Ovary (tissue), 9 donors: ENCODE data around the gene CERS6. TPM values are rescaled to one million over a fixed set of nuclear protein-coding genes. Genes with fewer than 3 reads are reported as not detected.
A peak's percentile ranks its signal among the peaks of the same experiment; 100 is the strongest.

Experiments
- DNase-seq, 5 donors: peaks; one replicate each; pipeline ENCODE4 v3.0.0-alpha.2; 2019 to 2020
- H3K27ac ChIP-seq, 2 donors: fragments of 200-600 bp; one replicate each; pipeline versions ENCODE4 v1.5.1 to v1.8.0; 2019 to 2022
- H3K27me3 ChIP-seq: fragments of 200-600 bp; one replicate; pipeline ENCODE4 v1.8.0; 2022
- H3K36me3 ChIP-seq: fragments of 200-600 bp; sonication (generic); one replicate; pipeline ENCODE4 v1.5.1; 2019
- H3K4me1 ChIP-seq: one replicate; pipeline ENCODE4 v1.8.1; 2013; ENCODE audit warnings: mild to moderate bottlenecking, moderate library complexity; ENCODE audit not compliant: insufficient read depth
- H3K4me3 ChIP-seq: fragments of 200-600 bp; sonication (generic); one replicate; pipeline ENCODE4 v1.5.1; 2017
- H3K9me3 ChIP-seq, 2 donors: fragments of 200-600 bp in 1 of 2; sonication (generic) in 1 of 2; one replicate each; pipeline versions ENCODE4 v1.5.1 to v1.8.1; 2013 to 2019; ENCODE audit warnings: mild to moderate bottlenecking in 1 of 2, moderate library complexity in 1 of 2
- EP300 ChIP-seq: sonication (generic); formaldehyde crosslinking; IDR thresholded peaks from one replicate; pipeline ENCODE4 v1.6.1; 2017; ENCODE audit warnings: antibody characterized with exemption
- POLR2A ChIP-seq: fragments of 450-650 bp; IDR thresholded peaks from one replicate; pipeline ENCODE4 v1.6.1; 2017; ENCODE audit warnings: antibody characterized with exemption, mild to moderate bottlenecking, moderate library complexity
- WGBS, 3 donors: extraction: QIAGEN DNeasy Blood & Tissue Kit in 1 of 3; methylation state at CpG; one replicate each; pipeline versions ENCODE4 v1.1.5 to v1.1.7; 2013 to 2017; 5-methylcytosine and 5-hydroxymethylcytosine counted together
- intact Hi-C, 4 donors: fragments of 100-400 bp; cut with DNase I; formaldehyde crosslinking; loops; one replicate each; pipeline versions ENCODE4 v1.11.0 to v1.15.1; 2022 to 2023
- polyA plus RNA-seq, 2 donors: library from polyadenylated mRNA; stranded (reverse); fragments of 200-250 nt in 1 of 2; fragments of 350-450 nt in 1 of 2; fragmentation: Illumina TruSeq in 1 of 2; extraction: RNeasy Lipid Tissue Mini Kit (QIAGEN cat#74804) in 1 of 2; gene quantifications; one replicate each; pipeline ENCODE4 v1.2.3, GENCODE V29; 2013 to 2014
- total RNA-seq, 7 donors: library from RNA; depleted of rRNA in 2 of 7; stranded (reverse); fragments of >200 nt in 2 of 7; fragmentation: NEBNext Ultra II Directional in 3 of 7; extraction: Animal tissue kit (Norgen Biotek cat#: 25700) in 3 of 7; gene quantifications; one replicate each; pipeline versions ENCODE4 v1.1.0 to v1.2.4, GENCODE V29; 2016 to 2023
- TF ChIP-seq, protein P1 (sequence below), 3 donors: fragments of 450-650 bp in 2 of 3; fragments of 200-600 bp in 1 of 3; IDR thresholded peaks; one replicate each; pipeline versions ENCODE4 v1.5.1 to v1.8.0; 2016 to 2022; ENCODE audit warnings: antibody characterized with exemption in 3 of 3, mild to moderate bottlenecking in 1 of 3
- donor health status: DM: no; HTN: no; CAD: no; lungs with moderate emphysema.
- donor health status: DM: no; HTN: no; CAD: no.
- donor health status: Bipolar disorder and iron deficiency.
- donor health status: DM: yes; HTN: yes; CAD: no.
- donor health status: DM: no; HTN: no; CAD: no.
- donor health status: DM: yes; HTN: yes; CAD: no.

Gene CERS6
- total and polyA plus RNA-seq, 9 donors = 11.5 to 30.8 (median 24.9) TPM

DNA sequence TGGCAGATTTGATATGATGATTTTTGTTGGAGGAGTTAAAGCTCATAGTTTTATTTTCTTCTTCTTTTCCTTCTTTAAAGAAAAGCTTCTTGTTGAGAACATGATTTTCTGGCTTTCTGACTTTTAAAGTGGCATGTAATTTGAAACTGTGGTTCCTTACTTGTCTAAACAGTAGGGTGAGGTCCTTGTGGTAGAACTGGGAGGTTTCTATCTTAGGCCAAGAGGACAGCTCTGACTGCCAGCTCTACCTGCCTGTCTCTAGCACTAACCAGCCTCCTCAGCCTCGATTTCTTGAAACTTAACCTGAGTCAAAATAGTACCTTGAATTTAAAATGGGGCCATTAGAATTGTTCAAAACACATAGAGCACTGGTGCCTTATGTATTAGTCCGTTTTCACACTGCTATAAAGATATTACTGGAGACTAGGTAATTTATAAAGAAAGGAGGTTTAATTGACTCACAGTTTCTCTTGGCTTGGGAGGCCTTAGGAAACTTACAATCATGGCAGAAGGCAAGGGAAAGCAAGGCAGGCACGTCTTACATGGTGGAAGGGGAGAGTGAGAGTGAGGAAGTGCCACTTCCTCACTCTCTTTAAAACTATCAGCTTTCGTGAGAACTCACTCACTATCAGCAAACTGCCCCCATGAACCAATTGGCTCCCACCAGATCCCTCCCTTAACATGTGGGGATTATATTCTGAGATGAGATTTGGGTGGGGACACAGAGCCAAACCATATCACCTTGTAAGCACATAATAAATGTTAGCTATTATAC is 119.0 kb downstream of the CERS6 start:
- H3K4me3 ChIP-seq = no peak overlapping the region
- no peaks in the 10 kb centered on the region for H3K27me3 ChIP-seq
- no peak overlapping the region for H3K27ac ChIP-seq
- WGBS, 3 donors = 90 to 95% (median 92%) methylated on average over 4 of the region's 4 CpGs
- peaks cover 10% of the 10 kb centered on the region for H3K4me1 ChIP-seq
- TF ChIP-seq, protein P1, sequence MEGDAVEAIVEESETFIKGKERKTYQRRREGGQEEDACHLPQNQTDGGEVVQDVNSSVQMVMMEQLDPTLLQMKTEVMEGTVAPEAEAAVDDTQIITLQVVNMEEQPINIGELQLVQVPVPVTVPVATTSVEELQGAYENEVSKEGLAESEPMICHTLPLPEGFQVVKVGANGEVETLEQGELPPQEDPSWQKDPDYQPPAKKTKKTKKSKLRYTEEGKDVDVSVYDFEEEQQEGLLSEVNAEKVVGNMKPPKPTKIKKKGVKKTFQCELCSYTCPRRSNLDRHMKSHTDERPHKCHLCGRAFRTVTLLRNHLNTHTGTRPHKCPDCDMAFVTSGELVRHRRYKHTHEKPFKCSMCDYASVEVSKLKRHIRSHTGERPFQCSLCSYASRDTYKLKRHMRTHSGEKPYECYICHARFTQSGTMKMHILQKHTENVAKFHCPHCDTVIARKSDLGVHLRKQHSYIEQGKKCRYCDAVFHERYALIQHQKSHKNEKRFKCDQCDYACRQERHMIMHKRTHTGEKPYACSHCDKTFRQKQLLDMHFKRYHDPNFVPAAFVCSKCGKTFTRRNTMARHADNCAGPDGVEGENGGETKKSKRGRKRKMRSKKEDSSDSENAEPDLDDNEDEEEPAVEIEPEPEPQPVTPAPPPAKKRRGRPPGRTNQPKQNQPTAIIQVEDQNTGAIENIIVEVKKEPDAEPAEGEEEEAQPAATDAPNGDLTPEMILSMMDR (IDR thresholded peaks at IDR 0.05) = no peak
- no peak for TF ChIP-seq EP300
- no peak for TF ChIP-seq POLR2A
- no peak for DNase-seq
- H3K9me3 ChIP-seq = no peaks in the 10 kb centered on the region
- intact Hi-C loops = no loop called here
- H3K36me3 ChIP-seq = no peaks in the 10 kb centered on the region

DNA sequence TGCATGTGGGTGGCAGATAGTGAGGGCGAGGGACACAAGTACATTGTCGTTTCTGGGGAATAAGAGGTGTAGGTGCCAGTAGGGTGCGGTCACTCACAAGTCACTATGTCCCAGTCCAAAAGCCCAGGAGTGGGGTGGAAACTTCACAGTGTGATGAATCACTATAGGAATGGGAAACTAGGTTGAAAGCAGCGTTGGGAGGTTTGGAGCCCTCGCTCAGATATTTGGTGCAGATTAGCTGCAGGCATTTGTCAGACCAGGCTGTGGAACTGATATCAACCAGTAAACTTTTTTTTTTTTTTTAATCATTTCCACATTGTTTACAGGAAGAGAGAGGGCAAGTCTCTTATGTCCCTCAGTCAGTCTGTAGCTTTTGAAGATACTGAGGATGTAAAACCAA is 121.8 kb downstream of the CERS6 start:
- Histone ChIP-seq H3K4me3 (no peak overlapping the region), H3K36me3 (no peaks in the 10 kb centered on the region), H3K27me3 (no peaks in the 10 kb centered on the region), H3K27ac (no peak overlapping the region), H3K4me1 (peaks cover 11% of the 10 kb centered on the region), H3K9me3 (no peaks in the 10 kb centered on the region)
- intact Hi-C loops = no loop called here
- TF ChIP-seq EP300 = no peak
- TF ChIP-seq POLR2A = no peak
- TF ChIP-seq, protein P1 (IDR thresholded peaks at IDR 0.05) = no peak
- DNase-seq = no peak
- 84 to 88% (median 86%) methylated on average over 5 of the region's 5 CpGs for WGBS, 3 donors

DNA sequence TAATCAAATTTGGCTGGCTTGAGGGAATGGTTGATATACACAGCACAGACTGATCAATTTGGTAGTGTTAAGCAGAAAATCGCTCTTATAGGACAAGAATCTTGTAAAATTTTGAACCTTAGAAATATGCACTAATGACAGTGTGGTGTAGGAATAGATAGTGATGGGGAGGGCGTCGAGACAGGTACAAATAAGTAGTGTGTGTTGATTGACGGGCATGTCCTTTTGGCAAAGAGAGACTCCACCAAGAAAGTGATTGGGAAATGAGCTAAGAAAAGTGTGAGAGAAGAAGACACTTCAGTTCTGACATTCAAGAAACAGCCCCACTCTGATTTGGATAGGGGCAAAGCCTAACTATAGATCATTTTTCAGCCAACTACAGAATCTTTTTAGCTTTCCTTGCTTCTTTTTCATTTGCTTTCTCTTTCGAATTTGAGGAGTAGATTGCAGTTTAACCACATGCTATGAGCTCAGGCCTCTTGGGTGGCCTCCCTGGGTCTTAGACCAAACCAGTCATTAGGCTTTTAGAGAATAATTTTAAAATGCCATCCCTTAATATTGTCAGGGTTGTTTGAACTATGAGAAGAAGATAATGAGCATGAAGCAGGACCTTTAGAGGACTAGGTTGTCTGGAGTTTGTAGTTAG is 127.1 kb downstream of the CERS6 start:
- Histone ChIP-seq H3K27ac (peak overlapping the region in 1 of 2 donors; percentile 31), H3K36me3 (no peaks in the 10 kb centered on the region), H3K4me1 (peaks cover 11% of the 10 kb centered on the region), H3K27me3 (no peaks in the 10 kb centered on the region), H3K9me3 (no peaks in the 10 kb centered on the region), H3K4me3 (no peak overlapping the region)
- no peak for DNase-seq
- intact Hi-C loops = no loop called here
- 70 to 78% (median 74%) methylated on average over 5 of the region's 5 CpGs for WGBS, 3 donors
- no peak for TF ChIP-seq EP300
- no peak for TF ChIP-seq POLR2A
- TF ChIP-seq, protein P1 (IDR thresholded peaks at IDR 0.05) = no peak

DNA sequence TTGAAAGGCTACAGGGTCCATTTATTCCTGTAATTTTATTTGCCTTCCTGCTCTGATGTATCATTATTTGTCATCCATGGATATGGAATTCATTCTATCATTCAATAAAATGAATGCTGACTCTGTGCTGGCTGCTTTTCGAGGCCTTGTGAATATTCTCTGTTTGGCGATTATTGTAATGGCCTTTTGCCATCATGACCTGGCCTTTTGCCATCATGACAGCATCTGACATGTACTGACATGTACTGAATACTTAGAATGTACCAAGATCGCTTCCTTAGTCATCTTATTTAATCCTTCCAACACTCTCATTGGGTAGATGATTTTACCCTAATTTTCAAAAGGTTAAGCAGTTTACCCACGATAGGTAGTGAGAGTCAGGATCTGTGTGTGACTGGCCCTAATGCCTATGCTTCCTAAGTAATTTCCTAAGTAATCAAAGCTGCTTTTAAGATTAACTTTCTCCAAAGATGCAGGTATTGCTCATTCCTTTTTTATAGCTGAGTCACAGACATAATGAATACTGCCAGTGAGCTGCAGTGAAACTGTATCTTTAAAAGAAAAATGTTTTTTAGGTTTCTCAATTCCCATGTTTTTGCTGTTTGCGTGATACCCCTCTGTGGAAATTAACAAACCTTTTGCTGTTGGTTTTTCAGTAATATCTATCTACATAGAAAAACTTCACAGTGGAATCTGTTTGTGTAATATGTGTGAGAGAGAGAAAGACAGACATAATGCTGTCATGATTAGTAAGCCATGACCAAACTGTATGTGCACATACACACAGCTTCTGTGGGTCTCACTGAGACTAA is 127.8 kb downstream of the CERS6 start:
- TF ChIP-seq, protein P1 (IDR thresholded peaks at IDR 0.05) = no peak
- TF ChIP-seq POLR2A (no peak), EP300 (no peak)
- peak in 2 of 5 donors; percentile 36 to 42 for DNase-seq
- intact Hi-C loops = no loop called here
- Histone ChIP-seq H3K27ac (peak overlapping the region in 1 of 2 donors; percentile 31), H3K9me3 (no peaks in the 10 kb centered on the region), H3K4me3 (no peak overlapping the region), H3K27me3 (no peaks in the 10 kb centered on the region), H3K36me3 (no peaks in the 10 kb centered on the region), H3K4me1 (peaks cover 11% of the 10 kb centered on the region)
- 39 to 41% (median 40%) methylated on average over 5 of the region's 5 CpGs for WGBS, 3 donors
